H1 (cell line): ENCODE measurements around the gene SMYD3. TPM values are rescaled to one million over a fixed set of nuclear protein-coding genes. Genes with fewer than 3 reads are reported as not detected.

Experiments used
- CTCF ChIA-PET: fragments of 300-600 bp; sonication (Branson Sonifier 250); formaldehyde crosslinking; loops from one replicate; lab custom pipeline; 2021; ENCODE audit not compliant: partially characterized antibody; lab: Charles Lee
- POLR2A ChIA-PET: fragments of 300-600 bp; sonication (Branson Sonifier 250); formaldehyde crosslinking; loops from one replicate; lab custom pipeline; 2021; ENCODE audit warnings: inconsistent platforms; ENCODE audit not compliant: partially characterized antibody; lab: Charles Lee
- DNase-seq, 2 experiments: peaks; one replicate each; pipeline versions ENCODE4 v3.0.0 to v3.0.0-alpha.2; 2010 to 2022; ENCODE audit warnings: low spot score in 2 of 2, low read depth in 1 of 2, mixed read lengths in 1 of 2
- FAIRE-seq: peaks from 2 replicates; lab custom pipeline; 2011; peaks lifted over from hg19 to GRCh38; lab: Jason Lieb, UNC
- H2AFZ ChIP-seq: 2 replicates; pipeline ENCODE4 v1.8.1; 2012; ENCODE audit warnings: low read length, inconsistent platforms
- H2AK5ac ChIP-seq: 2 replicates; pipeline ENCODE4 v1.6.1; 2013; ENCODE audit warnings: low read depth, low read length
- H2BK120ac ChIP-seq: replicated peaks from 2 replicates; pipeline ENCODE3; 2013; ENCODE audit warnings: low read depth, low read length, inconsistent platforms
- H2BK12ac ChIP-seq: 2 replicates; pipeline ENCODE4 v1.6.1; 2013; ENCODE audit warnings: low read depth, low read length
- H2BK15ac ChIP-seq: 2 replicates; pipeline ENCODE4 v1.6.1; 2013; ENCODE audit warnings: low read length
- H2BK20ac ChIP-seq: 2 replicates; pipeline ENCODE4 v1.6.1; 2013; ENCODE audit warnings: low read length
- H2BK5ac ChIP-seq: 2 replicates; pipeline ENCODE4 v1.6.1; 2013; ENCODE audit warnings: low read depth, low read length
- H3K14ac ChIP-seq: 2 replicates; pipeline ENCODE4 v1.6.1; 2013; ENCODE audit warnings: inconsistent platforms; ENCODE audit not compliant: insufficient read length
- H3K18ac ChIP-seq: 2 replicates; pipeline ENCODE4 v1.6.1; 2013; ENCODE audit warnings: low read length; ENCODE audit errors: extremely low read depth
- H3K23ac ChIP-seq: 2 replicates; pipeline ENCODE4 v1.6.1; 2013; ENCODE audit warnings: inconsistent platforms; ENCODE audit not compliant: insufficient read length
- H3K23me2 ChIP-seq: 2 replicates; pipeline ENCODE4 v1.6.1; 2013; ENCODE audit warnings: low read depth, low read length
- H3K27ac ChIP-seq: 2 replicates; pipeline ENCODE4 v1.6.1; 2011; ENCODE audit warnings: low read depth, low read length, inconsistent platforms
- H3K27me3 ChIP-seq, 4 experiments: replicated peaks in 1 of 4; 1 replicate in 1 of 4; 2 replicates in 3 of 4; pipeline versions ENCODE4 v1.6.1 to v1.8.1; 2011 to 2013; ENCODE audit warnings: low read length in 3 of 4, mild to moderate bottlenecking in 3 of 4, inconsistent platforms in 2 of 4, mixed read lengths in 2 of 4, moderate library complexity in 1 of 4; ENCODE audit not compliant: control insufficient read depth in 3 of 4, insufficient read depth in 3 of 4; ENCODE audit errors: extremely low read depth in 1 of 4
- H3K36me3 ChIP-seq, 4 experiments: 2 replicates each; pipeline versions ENCODE4 v1.6.1 to v1.8.1; 2011 to 2013; ENCODE audit warnings: mild to moderate bottlenecking in 4 of 4, low read length in 3 of 4, moderate library complexity in 2 of 4, control low read depth in 1 of 4, inconsistent platforms in 1 of 4; ENCODE audit not compliant: insufficient read depth in 4 of 4, control insufficient read depth in 2 of 4
- H3K4ac ChIP-seq: replicated peaks from 2 replicates; pipeline ENCODE3; 2013; ENCODE audit warnings: low read length, low read depth, mixed read lengths, inconsistent platforms; ENCODE audit not compliant: insufficient read length
- H3K4me1 ChIP-seq, 4 experiments: replicated peaks in 1 of 4; 1 replicate in 1 of 4; 2 replicates in 3 of 4; pipeline versions ENCODE4 v1.6.1 to v1.8.1; 2011 to 2013; ENCODE audit warnings: low read length in 3 of 4, inconsistent platforms in 2 of 4, mixed read lengths in 1 of 4; ENCODE audit not compliant: insufficient read depth in 4 of 4, control insufficient read depth in 3 of 4
- H3K4me2 ChIP-seq, 2 experiments: 2 replicates each; pipeline versions ENCODE4 v1.6.1 to v1.8.1; 2011 to 2013; ENCODE audit warnings: low read depth in 2 of 2, low read length in 2 of 2, control low read depth in 1 of 2, inconsistent platforms in 1 of 2, mild to moderate bottlenecking in 1 of 2; ENCODE audit not compliant: insufficient read depth in 1 of 2
- H3K4me3 ChIP-seq, 4 experiments: fragments of 200-600, 300-600 bp in 1 of 4; sonication (generic), shearing (Covaris generic), sonication (Bioruptor Twin) in 1 of 4; 2 replicates each; pipeline versions ENCODE4 v1.5.1 to v1.8.1; 2011 to 2016; ENCODE audit warnings: low read length in 4 of 4, low read depth in 3 of 4, control low read depth in 2 of 4, inconsistent platforms in 2 of 4, mild to moderate bottlenecking in 2 of 4, mixed read lengths in 1 of 4, moderate library complexity in 1 of 4; ENCODE audit not compliant: insufficient read depth in 2 of 4; ENCODE audit errors: extremely low read depth in 1 of 4
- H3K56ac ChIP-seq: replicated peaks from 2 replicates; pipeline ENCODE3; 2013; ENCODE audit warnings: low read depth, mild to moderate bottlenecking, mixed read lengths, low read length, inconsistent platforms; ENCODE audit not compliant: insufficient read length
- H3K79me1 ChIP-seq: 2 replicates; pipeline ENCODE4 v1.6.1; 2013; ENCODE audit warnings: low read depth, low read length, control low read depth
- H3K79me2 ChIP-seq, 2 experiments: 2 replicates each; pipeline versions ENCODE4 v1.6.1 to v1.8.1; 2012 to 2013; ENCODE audit warnings: low read length in 2 of 2, mild to moderate bottlenecking in 2 of 2, inconsistent platforms in 1 of 2; ENCODE audit not compliant: insufficient read depth in 2 of 2, control insufficient read depth in 1 of 2
- H3K9ac ChIP-seq, 4 experiments: replicated peaks in 1 of 4; 1 replicate in 1 of 4; 2 replicates in 3 of 4; pipeline versions ENCODE4 v1.6.1 to v1.8.1; 2011 to 2013; ENCODE audit warnings: low read depth in 3 of 4, low read length in 3 of 4, control low read depth in 2 of 4, mild to moderate bottlenecking in 2 of 4, moderate library complexity in 2 of 4, inconsistent platforms in 1 of 4; ENCODE audit errors: extremely low read depth in 1 of 4
- H3K9me3 ChIP-seq, 2 experiments: 2 replicates each; pipeline versions ENCODE4 v1.6.1 to v1.8.1; 2012 to 2013; ENCODE audit warnings: mild to moderate bottlenecking in 2 of 2, moderate library complexity in 2 of 2, control low read depth in 1 of 2, inconsistent platforms in 1 of 2, low read depth in 1 of 2, low read length in 1 of 2, mixed read lengths in 1 of 2; ENCODE audit not compliant: insufficient read depth in 2 of 2
- H4K20me1 ChIP-seq, 2 experiments: replicated peaks in 1 of 2; 2 replicates each; pipeline versions ENCODE3 to v1.8.1; 2011 to 2013; ENCODE audit warnings: inconsistent platforms in 2 of 2, low read length in 2 of 2, mild to moderate bottlenecking in 1 of 2; ENCODE audit not compliant: insufficient read depth in 2 of 2, control insufficient read depth in 1 of 2
- H4K5ac ChIP-seq: 2 replicates; pipeline ENCODE4 v1.6.1; 2013; ENCODE audit warnings: low read length, low read depth, mixed read lengths, inconsistent platforms; ENCODE audit not compliant: insufficient read length
- H4K8ac ChIP-seq: 2 replicates; pipeline ENCODE4 v1.8.0; 2013; ENCODE audit warnings: mild to moderate bottlenecking, moderate library complexity, low read length, inconsistent platforms; ENCODE audit not compliant: insufficient read depth; ENCODE audit errors: extremely low read depth
- H4K91ac ChIP-seq: replicated peaks from 2 replicates; pipeline ENCODE3; 2013; ENCODE audit warnings: low read length, mixed read lengths, inconsistent platforms; ENCODE audit not compliant: insufficient read length
- ATF3 ChIP-seq: IDR thresholded peaks from 2 replicates; pipeline ENCODE4 v1.6.1; 2011; ENCODE audit warnings: low read depth, mild to moderate bottlenecking, low read length; ENCODE audit not compliant: insufficient read depth
- CHD2 ChIP-seq: IDR thresholded peaks from 2 replicates; pipeline ENCODE4 v1.6.1; 2012; ENCODE audit warnings: low read length, improper control_type of control experiment
- E2F6 ChIP-seq: IDR thresholded peaks from 2 replicates; pipeline ENCODE4 v1.6.1; 2012; ENCODE audit warnings: inconsistent platforms
- EGR1 ChIP-seq: IDR thresholded peaks from 2 replicates; pipeline ENCODE4 v1.6.1; 2011; ENCODE audit warnings: low read depth, low read length, borderline replicate concordance
- FOSL1 ChIP-seq: IDR thresholded peaks from 2 replicates; pipeline ENCODE4 v1.6.1; 2011; ENCODE audit warnings: mild to moderate bottlenecking, low read depth, low read length, moderate library complexity; ENCODE audit not compliant: insufficient read depth
- HDAC6 ChIP-seq: IDR thresholded peaks from one replicate; pipeline ENCODE4 v1.7.1; 2012; ENCODE audit warnings: low read depth, mild to moderate bottlenecking, inconsistent platforms, low read length, moderate library complexity
- KDM4A ChIP-seq: IDR thresholded peaks from one replicate; pipeline ENCODE4 v1.7.1; 2012; ENCODE audit warnings: low read depth, mild to moderate bottlenecking, moderate library complexity, low read length, inconsistent platforms; ENCODE audit not compliant: severe bottlenecking
- MAFK ChIP-seq: IDR thresholded peaks from 2 replicates; pipeline ENCODE4 v1.6.1; 2012; ENCODE audit warnings: low read depth, mild to moderate bottlenecking, improper control_type of control experiment, low read length
- NANOG ChIP-seq: IDR thresholded peaks from 2 replicates; pipeline ENCODE4 v1.6.1; 2011; ENCODE audit warnings: low read length, low read depth, mild to moderate bottlenecking, inconsistent platforms; ENCODE audit not compliant: insufficient read depth, poor library complexity, severe bottlenecking
- PHF8 ChIP-seq: fragments of 200-600 bp; sonication (generic); conservative IDR thresholded peaks from 2 replicates; pipeline ENCODE4 v1.7.1; 2012; ENCODE audit warnings: low read depth, mild to moderate bottlenecking, inconsistent platforms, low read length, moderate library complexity
- SIRT6 ChIP-seq: IDR thresholded peaks from one replicate; pipeline ENCODE4 v1.7.1; 2012; ENCODE audit warnings: low read length, inconsistent platforms
- WGBS, 2 experiments: shearing (Covaris generic) in 1 of 2; methylation state at CpG; one replicate each; pipeline versions ENCODE4 v1.1.6 to v1.1.7; 2013 to 2015; ENCODE audit warnings: low lambda C conversion rate in 2 of 2, mixed read lengths in 2 of 2, inconsistent platforms in 1 of 2, low coverage in 1 of 2, missing lambda C conversion rate in 1 of 2; ENCODE audit not compliant: insufficient replicate concordance in 2 of 2, insufficient coverage in 1 of 2, insufficient read length in 1 of 2; ENCODE audit errors: extremely low coverage in 1 of 2, missing lambda C conversion rate in 1 of 2; 5-methylcytosine and 5-hydroxymethylcytosine counted together
- polyA plus RNA-seq, 7 experiments: library from polyadenylated mRNA; depleted of rRNA in 3 of 7; stranded (reverse) in 5 of 7; unstranded in 2 of 7; fragments of >200 nt in 5 of 7; fragments of 200-250 nt in 2 of 7; gene quantifications; 1 replicate in 5 of 7; 2 replicates in 1 of 7; 4 replicates in 1 of 7; pipeline versions ENCODE4 v1.2.1 to v1.2.3, GENCODE V29; 2011 to 2013; ENCODE audit warnings: missing spikeins in 2 of 7, mixed read lengths in 2 of 7
- total RNA-seq: library from RNA; stranded (reverse); fragmentation: NEBNext Ultra II Directional; extraction: Animal tissue kit (Norgen Biotek cat#: 25700); gene quantifications from 2 replicates; pipeline ENCODE4 v1.2.1, GENCODE V29; 2021

SMYD3 gene
- total and polyA plus RNA-seq, 2 of the 8 experiments (the other 6 are each of a cell fraction or from before 2014, with no cell fraction given) = 17.3 to 25.4 TPM

GRCh38 chr1:246040200-246040890 lies 466.7 kb downstream of the SMYD3 start:
- H3K4me2 ChIP-seq = no peak overlapping the region
- no peak overlapping the region; the same call in 1 of the 2 replicates for H4K8ac ChIP-seq
- no peak overlapping the region for H2BK120ac ChIP-seq
- CTCF ChIA-PET = interaction anchor here (0.5 kb wide), 1 partner anchor 641 kb away, joined by 3 read pairs; no protein-coding TSS in a partner anchor
- no peak overlapping the region for H2BK12ac ChIP-seq
- H4K91ac ChIP-seq = no peak overlapping the region
- no peak overlapping the region for H3K4ac ChIP-seq
- H2BK20ac ChIP-seq = no peak overlapping the region
- H2AK5ac ChIP-seq = no peak overlapping the region
- no peaks in the 10 kb centered on the region for H3K36me3 ChIP-seq
- H3K9ac ChIP-seq = no peak overlapping the region
- H3K27ac ChIP-seq = no peak overlapping the region
- no peak overlapping the region for H3K23ac ChIP-seq
- peaks cover 0 to 1% (median 0%) of the 10 kb centered on the region in 4 experiments; a peak in 1 of 7 replicates for H3K27me3 ChIP-seq
- no peak for DNase-seq
- H2BK15ac ChIP-seq = no peak overlapping the region
- no peak overlapping the region for H3K4me3 ChIP-seq
- no peaks in the 10 kb centered on the region for H3K79me2 ChIP-seq
- POLR2A ChIA-PET = no interaction called here
- no peak overlapping the region for H4K5ac ChIP-seq
- no peaks in the 10 kb centered on the region for H3K4me1 ChIP-seq
- no peaks in the 10 kb centered on the region for H3K23me2 ChIP-seq
- TF ChIP-seq CHD2 (no peak), EGR1 (no peak), ATF3 (no peak), PHF8 (no peak), MAFK (no peak), FOSL1 (no peak), HDAC6 (no peak), E2F6 (no peak), NANOG (no peak), KDM4A (no peak), SIRT6 (no peak)
- no peaks in the 10 kb centered on the region for H3K9me3 ChIP-seq
- H2AFZ ChIP-seq = no peak overlapping the region
- no peak overlapping the region for H3K14ac ChIP-seq
- H3K79me1 ChIP-seq = no peaks in the 10 kb centered on the region
- H2BK5ac ChIP-seq = no peak overlapping the region
- 92% methylated on average over 15 of the region's 15 CpGs; no CpG with 5 or more reads in 1 of the 2 experiments for WGBS, 2 experiments
- H4K20me1 ChIP-seq = no peaks in the 10 kb centered on the region
- FAIRE-seq = no peak
- no peak overlapping the region for H3K56ac ChIP-seq
- no peak overlapping the region for H3K18ac ChIP-seq
